ENCODE data around the gene RDX.
"Not testable (repeated sequence)": the region's sequence is repeated elsewhere in the genome, so short reads cannot be mapped to it uniquely, and the experiment has no call there.

The RDX gene

DNA sequence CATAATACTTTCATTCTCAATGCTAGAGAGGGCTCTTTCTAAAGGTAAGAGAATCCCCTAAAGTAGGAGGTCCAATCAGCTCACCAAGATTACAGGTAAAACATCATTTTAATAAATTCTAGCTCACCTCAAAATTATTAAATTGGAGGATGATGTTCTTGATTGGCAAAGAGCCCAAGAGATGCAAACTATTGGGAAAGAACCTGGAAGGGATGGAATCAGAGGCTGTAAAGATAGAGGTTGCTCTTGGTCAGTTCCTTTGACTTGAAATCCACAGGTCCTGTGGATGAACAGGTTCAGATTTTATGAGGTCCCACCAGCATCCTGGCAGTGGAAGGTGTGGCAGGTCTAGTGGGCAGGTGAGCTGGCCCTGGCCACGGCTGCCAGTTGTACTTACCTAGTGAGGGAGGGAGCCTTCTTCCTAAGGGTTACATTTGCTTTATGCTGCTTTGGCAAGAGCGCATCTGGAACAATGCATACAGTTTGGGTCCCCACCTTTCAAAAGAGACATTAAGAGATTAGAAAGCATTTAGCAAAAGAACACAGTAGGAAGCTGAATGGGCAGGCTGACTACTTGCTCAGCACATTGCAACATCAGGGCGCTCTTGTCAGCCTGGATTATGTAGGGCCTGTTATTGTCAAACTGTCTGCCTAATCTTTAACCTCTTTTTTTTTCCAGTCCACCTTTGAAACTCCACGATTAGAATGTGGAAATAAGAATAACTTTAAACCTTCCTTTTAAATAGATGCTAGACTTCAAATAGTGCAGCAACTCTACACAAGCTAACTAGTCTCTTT lies 97.0 kb downstream of the RDX start:
- DNase-seq = no peak

DNA sequence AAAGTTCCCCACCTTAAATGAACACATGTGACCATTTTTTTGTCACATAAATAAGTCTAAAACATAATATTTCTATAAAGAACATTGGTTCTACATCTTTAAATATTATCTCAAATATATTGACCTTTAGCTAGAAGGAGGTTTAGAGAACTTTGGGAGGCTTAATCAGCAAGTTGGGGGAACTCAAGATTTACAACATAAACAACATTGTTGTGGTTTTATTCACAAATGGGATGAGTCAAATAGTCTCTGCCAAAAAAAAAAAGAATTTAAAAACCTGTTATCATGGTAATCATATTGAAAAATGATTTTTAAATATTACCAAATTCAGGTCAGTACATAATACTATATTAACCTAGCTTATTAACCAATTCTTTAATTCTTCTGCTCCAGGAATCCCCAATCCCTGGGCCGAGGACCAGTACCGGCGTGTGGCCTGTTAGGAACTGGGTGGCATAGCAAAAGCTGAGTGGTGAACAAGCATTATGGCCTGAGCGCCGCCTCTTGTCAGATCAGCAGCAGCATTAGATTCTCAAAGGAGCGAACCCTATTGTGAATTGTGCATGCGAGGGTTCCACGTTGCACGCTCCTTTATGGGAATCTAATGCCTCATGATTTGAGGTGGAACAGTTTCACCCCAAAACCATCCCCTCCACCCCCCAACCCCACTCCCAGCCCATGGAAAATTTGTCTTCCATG lies 98.2 kb downstream of the RDX start:
- DNase-seq = no peak

DNA sequence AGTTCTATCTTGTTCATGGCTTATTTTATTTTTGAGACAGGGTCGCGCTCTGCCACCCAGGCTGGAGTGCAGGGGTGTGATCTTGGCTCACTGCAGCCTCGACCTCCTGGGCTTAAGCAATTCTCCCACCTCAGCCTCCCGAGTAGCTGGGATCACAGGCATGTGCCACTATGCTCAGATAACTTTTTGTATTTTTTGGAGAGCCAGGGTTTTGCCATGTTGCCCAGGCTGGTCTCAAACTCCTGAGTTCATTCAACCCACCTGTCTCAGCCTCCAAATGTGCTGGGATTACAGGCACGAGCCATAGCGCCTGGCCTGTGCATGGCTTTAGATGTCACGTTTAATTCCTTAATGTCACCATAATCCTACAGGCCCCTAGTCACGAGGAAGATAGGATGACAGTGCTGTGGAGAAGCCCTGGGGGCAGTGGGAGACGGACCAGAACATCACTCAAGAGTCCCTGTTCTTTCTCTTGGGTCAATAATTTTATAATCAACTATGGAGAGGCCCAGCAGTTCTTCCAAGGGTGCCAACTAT lies 99.5 kb downstream of the RDX start:
- no peak for DNase-seq

DNA sequence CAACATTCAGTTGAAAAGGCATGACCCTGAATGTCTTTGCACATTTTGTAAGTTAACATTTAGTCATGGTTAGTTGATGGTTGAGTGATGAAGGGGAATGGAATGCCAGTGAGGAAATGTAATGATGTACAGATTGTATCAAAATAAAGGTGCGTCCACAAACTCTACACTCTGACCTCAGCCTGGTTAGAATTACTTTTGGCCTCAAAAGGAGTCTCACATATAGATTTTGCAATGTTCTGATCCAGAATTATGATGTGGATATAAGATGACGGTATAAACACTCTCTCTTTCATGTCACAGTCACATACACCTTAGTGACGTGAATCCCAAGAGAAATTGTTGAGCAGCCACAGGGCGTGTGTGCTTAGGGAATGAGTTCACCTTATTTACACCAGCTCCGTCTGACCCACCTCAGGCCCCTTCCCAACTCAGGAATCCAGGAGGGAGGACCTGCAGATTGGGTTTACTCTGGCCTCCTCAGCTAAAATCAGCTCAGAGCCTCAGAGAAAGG lies 100.1 kb downstream of the RDX start:
- no peak for DNase-seq

DNA sequence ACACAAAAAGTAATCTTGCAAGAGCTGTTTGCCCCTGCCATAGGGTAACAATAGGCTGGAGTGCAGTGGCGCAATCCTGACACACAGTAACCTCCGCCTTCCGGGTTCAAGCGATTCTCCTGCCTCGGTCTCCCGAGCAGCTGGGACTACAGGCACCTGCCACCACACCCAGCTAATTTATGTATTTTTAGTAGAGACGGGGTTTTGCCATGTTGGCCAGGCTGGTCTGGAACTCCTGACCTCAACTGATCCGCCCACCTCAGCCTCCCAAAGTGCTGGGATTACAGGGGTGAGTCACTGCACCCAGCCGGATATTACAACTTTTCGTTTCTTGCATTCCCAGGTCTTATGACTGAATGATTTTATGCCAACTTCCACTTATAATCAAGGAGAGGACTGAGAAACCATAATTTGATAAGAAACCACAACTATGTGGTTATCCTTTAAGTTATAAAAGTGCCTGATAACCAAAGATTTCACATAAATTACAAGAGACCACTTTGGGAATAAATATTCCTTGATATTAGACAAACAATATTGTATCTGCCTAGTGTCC lies 102.1 kb downstream of the RDX start:
- not testable (repeated sequence) for DNase-seq

DNA sequence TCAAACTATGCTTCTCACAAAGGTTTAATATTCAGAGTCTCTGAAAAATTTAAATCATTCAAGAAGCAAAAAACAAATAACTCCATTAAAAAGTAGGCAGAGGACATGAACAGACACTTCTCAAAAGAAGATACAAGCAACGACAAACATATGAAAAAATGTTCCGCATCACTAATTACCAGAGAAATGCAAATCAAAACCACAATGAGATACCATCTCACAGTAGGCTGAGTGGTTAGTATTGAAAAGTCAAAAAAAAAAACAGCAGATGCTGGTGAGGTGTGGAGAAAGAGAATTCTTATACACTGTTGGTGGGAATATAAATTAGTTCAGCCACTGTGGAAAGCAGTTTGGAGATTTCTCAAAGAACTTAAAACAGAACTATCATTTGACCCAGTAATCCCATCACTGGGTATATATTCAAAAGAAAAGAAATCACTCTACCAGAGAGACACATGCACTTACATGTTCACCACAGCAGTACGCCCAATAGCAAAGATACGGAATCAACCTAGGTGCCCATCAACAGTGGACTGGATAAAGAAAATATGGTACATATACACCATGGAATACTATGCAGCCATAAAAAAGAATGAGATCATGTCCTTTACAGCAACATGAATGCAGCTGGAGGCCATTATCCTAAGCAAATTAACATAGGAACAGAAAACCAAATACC lies 103.7 kb downstream of the RDX start:
- DNase-seq = not testable (repeated sequence)

DNA sequence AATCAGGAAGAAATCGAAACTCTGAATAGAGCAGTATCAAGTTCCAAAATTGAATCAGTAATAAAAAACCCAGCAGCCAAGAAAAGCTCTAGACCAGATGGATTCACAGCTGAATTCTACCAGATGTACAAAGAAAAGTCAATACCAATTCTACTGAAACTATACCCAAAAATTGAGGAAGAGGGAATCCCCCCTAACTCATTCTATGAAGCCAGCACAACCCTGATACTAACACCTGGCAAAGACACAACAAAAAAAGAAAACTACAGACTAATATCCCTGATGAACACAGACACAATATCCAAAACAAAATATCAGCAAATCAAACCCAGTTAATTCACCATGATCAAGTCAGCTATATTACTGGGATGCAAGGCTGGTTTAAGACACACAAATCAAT lies 105.5 kb downstream of the RDX start:
- DNase-seq = no peak

DNA sequence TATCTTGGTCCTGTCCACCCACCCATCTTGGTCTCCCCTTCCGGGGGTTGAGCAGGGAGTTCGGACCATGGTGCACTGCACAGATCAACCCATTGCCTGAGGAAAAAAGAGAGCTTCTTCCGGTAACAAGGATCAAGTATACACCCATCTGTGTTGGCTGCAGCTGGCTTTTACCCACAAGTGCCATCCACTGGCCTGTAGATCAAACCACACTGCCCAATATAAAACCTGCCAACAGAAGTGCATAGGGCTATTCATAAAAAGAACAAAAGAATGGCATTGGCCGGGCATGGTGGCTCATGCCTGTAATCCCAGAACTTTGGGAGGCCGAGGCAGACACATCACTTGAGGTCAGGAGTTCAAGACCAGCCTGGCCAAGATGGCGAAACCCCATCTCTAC lies 108.7 kb downstream of the RDX start:
- DNase-seq = no peak

DNA sequence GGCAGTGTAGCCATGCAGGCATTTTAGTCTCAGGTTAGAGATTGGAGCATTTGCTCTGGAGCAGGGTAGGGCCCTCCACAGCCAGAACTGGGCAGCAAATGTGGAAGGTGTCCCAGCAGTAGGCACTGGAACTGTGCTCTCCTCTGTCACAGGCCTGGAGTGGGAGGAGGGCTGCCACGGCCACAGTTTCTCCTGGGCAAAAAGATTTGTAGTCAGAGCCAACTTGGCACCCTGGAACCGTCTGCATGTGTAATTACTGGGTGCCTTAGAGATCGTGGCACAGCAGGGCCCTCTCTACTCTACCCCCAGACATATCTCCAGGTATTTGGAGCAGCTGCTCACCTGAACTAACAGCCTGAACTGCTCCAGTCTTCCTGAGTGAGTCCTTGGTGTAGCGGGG lies 109.5 kb downstream of the RDX start:
- no peak for DNase-seq

DNA sequence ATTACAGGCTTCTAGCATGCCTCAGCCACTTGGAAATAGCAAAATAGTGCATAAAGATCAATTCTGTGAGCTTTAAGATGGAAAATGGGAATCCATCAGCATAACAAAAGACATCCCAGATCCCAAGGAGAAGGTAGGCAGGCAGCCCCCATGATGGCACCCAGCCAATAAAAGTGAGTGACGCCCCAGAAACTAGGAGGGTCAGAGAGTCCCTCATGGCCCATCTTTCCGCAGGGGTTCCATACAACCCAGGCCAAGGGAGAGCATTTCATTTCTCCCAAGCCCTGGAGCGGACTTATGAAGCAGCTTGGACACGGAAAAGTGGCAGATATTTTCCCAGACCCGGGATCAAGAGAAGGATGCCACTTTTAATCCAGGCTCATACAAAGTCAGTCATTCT lies 110.0 kb downstream of the RDX start:
- DNase-seq = no peak

DNA sequence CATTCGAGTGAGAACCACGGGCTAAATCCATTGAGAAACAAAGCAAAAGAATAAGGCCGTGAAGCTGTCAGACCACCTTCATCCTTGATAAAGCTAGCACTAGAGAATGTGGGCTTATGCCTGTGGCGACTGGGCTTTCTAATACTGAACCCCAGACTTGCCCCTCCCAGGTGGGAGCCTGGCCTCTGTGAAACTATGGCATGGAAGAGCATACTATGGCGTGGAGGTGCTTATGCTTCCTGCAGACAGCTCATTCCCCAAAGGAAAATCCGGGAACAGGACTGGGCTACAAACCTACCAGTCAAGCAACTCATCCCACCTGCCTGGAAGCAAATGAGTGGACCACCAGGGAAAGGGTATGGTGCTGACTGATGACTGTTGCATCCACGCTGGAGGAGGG lies 110.8 kb downstream of the RDX start:
- DNase-seq = no peak

DNA sequence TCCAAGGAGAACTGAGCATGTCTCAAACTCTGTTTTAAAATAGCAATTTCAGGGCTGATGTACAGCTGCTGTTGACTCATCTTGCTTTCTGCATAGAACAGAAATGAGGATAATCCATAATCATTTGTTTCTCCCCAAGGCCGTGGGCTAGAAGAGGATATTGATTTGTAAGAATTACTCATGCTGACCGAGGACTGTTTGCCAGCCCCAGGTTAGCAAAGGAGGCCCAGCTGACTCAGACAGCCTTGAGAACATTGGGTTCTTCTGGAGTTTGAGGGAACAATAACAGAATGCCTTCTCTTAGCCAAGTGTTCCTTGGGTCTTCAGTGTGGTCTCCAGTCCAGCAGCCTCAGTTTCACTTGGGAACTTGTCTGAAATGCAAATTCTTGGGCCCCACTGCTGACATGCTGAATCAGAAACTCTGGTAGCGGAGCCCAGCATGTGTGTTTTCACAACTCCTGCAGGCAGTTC lies 111.3 kb downstream of the RDX start:
- no peak for DNase-seq

DNA sequence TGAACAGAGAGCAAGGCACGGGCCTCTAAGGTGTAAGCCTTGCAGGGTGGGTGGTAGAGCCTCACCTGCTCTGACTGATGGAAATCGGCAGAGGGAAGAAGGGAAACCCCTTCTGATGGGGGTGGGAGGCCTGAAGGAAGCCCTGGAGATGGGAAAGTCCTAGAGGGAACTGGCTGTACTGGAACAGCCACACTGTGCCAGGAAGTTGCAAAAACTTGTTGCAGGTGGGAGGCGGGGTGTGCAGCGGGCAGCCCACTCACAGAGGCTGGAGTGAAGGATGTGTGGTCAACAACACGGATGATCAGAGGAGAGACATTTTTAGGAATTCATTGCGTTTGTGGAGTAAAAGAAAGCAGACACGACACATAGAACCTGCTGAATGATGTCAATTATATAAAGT lies 112.0 kb downstream of the RDX start:
- no peak for DNase-seq

DNA sequence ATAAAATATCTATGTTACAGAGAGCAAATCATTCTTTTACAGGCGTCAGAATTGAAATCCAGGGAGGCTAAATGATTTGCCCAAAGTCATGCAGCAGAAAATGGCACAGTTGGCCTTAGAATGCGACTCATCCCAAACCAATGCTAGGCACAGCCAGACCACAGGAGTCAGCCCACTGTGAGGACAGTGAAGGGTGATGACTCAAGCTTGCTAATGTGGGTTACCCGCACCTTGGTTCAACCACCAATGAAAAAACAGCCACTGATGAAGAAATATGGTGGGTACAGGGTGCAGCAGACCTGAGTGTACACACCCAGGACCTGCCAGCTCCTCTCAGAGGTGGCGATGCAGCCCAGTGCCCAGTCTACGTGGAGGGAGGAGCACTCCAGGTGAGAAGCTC lies 113.5 kb downstream of the RDX start:
- DNase-seq = no peak

DNA sequence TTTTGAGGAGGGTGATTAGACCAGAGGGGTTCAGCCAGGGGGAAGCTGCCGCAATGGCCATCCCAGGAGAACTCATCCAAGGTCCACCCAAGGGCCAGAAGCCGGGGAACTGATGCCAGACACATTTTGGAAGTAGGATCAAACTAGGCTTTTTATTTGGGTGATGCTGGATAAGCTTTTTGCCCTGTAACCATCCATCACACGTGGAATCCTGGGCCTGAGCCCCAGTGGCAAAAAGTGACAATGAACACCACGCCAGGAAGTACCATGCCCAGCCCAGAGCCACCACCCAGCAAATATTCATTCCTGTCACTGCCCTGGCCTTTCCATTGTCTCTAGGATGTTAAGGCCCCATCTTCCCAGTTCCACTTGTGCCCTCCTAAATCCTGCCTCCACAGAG lies 117.3 kb downstream of the RDX start:
- DNase-seq = no peak

DNA sequence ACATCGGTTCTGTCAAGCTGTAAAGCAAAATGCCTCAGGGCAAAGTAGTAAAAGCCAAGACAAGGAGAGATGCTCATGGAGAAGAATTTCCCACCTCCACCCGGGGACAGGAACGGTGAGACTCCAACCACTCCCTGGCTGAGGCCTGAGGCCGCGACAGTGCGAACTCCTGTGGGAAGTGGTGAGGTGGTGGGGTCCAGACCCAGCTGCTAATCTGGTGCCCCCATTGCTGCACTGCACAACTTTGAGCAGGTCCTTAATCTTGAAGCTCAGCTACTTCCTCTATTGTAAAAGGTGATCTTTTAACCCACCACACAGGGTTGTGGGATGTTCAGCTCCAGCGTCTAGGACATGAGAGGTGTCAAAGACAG lies 119.3 kb downstream of the RDX start:
- no peak for DNase-seq

DNA sequence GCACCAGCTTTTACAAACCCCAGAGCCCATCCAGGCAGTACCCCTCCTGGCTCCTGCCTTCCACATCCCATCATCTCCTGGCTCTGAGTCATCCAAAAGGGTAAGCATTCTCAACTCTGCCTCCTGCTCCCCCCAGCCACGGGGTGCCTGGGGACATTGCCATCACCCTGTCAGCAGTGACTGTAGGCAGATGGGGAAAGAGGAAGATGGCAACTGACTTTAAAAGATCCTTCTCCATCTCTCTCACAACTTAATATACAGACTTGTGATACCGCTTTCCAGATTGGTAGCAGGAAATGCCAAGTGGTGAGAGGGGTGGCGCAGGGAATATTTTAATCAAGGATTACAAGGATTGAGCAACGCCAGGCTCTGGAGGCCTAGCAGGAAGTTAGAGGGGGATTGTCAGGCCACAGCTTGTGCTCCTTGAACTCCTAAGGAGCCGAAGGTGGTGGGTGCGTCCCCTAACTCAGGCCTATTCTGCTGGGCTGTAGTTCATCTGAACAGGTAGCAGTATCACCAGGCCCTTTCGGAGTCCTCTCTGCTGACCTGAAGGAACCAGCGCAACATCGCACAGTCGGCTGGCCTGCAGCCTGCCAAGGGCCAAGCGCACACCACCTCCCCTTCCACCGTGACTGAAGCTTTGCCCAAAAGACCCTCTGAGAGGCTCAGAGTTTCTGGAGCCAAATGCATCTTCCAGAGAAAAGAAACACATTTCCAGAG lies 119.9 kb downstream of the RDX start:
- no peak for DNase-seq

DNA sequence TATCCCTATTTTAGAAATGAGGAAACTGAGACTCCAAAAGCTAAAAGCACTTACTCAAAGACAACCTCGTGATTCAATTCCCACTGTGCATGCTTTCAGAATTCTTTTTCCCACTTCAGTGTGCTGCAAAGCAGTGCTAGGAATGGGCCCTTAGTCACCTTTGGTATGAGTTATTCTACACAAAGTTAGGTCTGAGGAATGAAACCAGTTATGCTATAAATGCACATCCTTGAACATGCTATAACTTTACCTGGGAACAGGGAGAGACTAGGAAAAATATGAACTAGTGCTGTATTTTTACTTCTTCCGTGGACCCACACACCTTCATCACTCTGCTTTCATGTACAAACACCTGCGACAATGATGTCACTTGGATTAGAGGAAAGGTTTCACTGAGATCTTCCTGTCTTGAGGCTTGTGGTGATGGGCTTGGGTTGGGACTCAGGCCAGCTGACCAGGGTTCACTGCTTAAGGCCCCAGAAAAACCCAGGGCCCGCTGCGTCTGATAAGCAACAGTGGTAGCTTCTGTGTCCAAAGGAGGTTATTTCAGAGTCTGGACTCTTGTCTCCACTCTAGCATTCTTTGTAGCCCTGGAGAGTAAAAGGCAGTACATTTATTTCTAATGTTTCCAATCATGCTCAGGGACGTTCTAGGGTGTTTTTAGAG lies 121.6 kb downstream of the RDX start:
- DNase-seq = peak in 1 of 3 experiments; percentile 57

DNA sequence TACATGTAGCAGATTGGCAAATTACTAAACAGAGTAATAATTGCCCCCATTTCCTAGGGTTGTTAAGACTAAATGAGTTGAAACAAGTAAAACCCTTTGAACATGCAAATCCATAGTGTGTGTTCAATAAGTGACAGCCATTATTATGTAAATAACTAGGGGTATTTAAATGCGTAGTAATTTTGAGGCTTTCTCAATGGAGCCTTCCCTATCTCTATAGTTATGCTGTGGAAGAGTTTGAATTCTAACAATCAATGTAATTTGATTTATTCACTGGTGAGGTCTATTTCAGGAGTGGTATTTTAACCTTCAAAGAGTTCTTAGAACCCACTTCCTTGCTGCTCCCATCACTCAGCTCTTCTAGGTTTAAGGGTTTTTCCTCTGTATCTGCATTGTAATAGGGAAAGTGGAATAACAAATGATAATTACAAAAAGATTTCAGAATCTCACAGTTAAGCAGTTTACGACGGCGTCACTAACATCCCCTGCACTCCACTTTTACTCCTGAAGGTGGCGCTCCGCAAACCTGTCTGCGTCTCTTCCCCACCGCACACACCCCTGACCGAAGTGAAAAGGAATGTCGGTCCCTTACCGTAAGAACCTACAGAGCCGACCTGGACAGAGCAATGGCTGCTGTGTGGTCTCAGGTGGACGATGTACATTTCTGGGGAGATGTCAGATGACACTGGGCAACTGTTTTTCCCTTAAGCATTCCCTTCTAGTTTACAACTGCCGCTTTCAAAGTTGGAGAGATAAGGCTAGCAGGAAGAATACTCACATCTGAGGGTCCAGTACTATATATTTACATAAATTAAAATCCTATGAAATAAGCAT lies 122.4 kb downstream of the RDX start:
- peak in 2 of 3 experiments; percentile 6 to 38 for DNase-seq

DNA sequence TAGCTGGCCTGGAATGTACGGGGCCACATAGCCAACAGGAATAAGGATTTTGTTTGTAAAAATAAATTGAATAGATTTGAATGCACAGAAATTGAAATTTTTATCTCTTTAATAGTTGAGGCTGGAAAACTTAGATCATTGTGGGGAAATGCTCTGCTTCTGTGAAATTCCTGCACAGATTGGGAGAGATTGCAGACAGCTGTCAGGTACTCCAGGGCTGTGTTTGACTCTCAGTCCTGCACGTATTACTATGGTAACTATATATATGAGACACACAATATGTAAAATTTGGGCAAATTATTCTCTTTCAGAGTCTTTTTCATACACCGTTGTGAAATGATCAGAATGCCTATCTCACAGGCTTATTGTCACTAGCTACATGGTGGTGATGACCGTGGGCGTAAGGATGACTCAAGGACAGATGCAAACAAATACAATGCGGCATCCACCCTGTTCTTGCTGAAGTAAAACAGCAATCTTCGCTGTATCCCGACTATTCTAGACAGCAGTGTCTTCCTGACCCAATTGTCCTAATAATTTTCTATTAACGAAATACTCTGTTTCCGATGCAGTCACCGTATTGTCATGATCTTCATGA lies 123.8 kb downstream of the RDX start:
- DNase-seq = no peak
